ENCODE data around the gene FANCC.

The FANCC gene, protein sequence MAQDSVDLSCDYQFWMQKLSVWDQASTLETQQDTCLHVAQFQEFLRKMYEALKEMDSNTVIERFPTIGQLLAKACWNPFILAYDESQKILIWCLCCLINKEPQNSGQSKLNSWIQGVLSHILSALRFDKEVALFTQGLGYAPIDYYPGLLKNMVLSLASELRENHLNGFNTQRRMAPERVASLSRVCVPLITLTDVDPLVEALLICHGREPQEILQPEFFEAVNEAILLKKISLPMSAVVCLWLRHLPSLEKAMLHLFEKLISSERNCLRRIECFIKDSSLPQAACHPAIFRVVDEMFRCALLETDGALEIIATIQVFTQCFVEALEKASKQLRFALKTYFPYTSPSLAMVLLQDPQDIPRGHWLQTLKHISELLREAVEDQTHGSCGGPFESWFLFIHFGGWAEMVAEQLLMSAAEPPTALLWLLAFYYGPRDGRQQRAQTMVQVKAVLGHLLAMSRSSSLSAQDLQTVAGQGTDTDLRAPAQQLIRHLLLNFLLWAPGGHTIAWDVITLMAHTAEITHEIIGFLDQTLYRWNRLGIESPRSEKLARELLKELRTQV

DNA sequence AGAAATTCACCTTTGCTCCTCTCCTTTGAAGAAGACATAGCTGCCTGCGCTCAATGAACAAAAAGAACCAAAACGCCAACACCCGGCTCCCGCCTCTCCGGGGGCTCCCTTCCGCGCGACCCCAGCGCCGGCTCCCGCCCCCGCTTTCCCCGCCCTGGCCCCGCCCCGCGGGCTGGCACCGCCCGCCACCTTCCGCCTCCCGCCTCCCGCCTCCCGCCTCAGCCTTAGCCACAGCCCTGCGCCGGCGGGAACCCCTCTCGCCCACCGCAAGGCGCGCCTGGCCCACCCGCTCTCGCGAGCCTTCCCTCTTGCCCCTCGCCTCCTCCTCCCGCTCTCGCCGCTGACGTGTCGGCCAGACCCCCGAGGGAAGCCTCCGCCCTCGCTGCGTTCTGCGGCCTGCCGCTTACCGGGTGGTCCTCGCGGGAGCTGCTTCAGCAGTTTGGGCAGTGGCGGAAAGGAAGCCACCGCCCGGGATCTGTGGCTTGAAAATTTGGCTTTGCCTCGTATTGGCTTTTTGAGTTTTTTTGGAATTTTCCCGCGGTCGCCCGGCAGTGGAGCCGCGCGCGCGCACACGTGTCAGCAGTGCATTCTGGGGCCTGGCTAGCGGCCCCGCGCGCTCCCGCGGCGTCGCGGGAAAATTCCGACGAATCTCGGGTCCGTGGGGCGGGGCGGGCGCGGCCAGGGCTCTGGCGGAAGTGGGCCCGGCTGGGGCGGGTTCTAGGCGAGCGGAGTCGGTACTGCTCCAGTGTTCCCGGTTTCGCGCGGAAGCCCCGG is at the start of gene FANCC:
TSS of gene FANCC (minus strand) at position 591 of the 774 bp plus-strand sequence. CDS start 68,418 bp downstream, outside the sequence.
- DNase-seq (peak; percentile 92), ATAC-seq (peak; percentile 87)

DNA sequence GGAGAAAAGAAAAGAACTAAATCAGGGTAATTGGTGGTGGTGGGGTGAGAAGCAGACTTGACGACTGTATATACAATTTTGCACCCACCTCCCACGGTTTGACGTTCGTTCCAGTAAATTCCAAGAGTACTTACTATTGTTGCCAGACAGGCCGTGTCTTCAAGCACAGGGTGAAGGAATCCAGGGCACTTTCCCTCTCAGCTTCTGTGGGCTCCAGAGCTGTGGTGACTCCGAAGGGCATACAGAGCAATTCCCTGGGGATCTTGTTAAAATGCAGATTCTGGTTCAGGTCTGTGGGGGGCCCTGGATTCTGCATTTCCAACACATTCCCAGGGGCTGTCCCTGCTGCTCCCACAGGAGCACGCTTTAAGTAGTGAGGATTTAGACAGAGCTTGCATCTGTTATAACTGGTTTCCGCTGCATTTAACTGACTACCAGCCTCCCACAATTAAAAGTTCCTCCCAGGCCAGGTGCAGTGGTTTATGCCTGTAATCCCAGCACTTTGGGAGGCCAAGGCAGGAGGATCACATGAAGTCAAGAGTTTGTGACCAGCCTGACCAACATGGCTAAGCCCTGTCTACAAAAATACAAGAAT is 49.3 kb upstream of the FANCC start:
- DNase-seq = no peak
- no peak for ATAC-seq

DNA sequence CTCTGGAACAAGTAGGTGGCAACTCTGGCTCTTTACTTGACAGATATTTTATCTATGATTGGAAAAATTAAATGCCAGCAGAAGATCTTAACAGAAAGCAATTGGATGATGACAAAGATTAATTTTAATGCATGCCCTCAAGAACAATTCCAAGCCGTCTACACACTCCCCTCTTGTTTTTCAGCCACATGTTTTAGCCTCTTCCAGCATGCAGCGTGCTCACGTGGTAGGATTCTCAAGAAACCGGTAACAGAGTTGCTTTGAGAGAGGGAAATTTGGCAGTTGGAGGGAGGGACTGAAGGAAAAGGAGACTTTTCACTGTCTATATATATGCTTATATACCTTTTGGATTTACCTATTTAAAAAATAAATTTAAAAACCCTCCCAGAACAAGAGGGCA is 48.3 kb upstream of the FANCC start:
- no peak for ATAC-seq
- DNase-seq = no peak

DNA sequence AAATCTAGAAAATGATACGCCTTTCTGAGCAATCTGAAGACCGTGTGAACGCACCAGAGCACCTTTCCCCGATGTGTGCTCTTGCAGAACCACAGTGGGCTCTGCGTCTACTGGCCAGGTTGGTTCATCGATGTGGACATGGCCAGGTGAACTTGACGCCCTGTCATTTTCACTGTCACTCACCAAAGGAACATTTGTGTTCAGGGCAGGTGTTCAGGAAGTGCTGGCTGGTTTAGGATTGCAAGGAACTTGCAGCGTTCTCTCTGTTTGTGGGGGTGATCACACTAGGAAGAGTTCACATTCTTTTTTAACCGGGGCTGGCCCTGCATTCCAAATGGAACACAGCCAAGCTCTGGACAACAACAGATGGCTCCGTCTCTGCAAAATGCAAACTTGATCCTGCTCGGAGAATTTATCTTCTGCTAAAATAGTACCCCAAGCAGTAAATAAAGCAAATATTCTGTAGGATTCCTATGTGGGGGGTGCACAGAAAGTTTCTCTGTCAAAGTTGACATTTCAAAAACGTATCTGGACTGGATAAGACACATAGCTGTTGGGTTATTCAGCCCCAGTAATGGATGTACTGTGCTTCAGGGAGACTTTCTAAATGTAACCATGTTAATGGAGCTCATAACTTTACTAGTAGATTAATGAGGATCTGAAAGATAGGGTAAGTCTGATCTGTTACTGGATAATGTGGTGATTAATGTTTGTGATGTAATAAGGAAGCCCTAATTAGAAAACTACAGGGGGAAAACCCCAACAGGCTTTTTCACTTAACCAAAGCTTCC is 45.7 kb upstream of the FANCC start:
- ATAC-seq (no peak), DNase-seq (no peak)

DNA sequence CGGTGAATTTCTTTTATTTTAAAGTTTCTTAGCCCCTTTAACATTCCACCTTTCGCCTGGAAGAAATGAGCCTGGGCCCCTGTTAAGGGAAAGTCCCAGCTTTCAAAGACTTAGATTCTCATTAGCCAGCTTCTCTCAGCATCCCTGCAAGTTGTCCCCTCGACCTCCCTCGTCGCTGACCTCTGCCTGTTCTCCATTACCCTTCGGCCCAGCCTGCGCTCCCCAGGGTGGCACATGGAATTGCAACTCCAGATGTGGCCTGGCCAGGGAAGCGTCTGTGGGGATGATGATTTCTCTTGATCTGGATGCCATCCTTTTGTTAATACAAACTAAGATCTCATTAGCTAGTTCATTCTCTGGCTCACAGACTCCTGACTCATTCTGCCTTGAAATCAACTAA is 43.4 kb upstream of the FANCC start:
- no peak for ATAC-seq

DNA sequence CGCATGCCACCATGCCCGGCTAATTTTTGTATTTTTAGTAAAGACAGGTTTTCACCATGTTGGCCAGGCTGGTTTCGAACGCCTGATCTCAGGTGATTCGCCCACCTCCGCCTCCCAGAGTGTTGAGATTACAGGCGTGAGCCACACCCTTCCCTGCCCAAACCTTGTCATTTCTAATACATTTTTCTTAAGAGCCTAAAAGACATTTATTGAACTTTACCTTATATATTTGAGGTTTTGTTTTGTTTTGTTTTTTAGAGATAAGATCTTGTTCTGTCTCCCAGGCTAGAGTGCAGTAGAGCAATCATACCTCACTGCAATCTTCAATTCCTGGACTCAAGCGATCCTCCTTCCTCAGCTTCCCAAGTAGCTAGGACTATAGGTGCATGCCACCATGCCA is 39.8 kb upstream of the FANCC start:
- ATAC-seq = no peak
- no peak for DNase-seq

More for the DNA sequence above, 43.4 kb upstream of the FANCC start:
- no peak for DNase-seq

DNA sequence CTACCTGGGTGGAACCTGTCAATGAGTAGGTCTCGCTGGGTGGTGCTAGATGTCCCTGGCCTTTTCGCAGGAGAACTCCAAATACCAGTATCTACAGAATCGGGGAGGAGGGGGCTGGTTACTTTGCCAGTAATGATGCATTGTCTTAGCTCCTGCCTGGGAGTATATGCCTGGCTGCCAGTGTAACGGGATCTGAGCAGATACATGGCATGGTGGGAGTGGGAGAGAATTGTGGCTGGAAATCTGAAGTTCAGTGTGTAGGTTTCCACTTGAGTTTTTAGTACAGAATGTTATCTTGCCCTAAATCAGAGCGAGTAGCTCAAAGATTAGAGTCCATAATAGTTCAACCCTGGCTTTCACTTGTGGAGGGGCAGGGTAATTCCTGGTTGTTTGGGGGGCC is 38.0 kb upstream of the FANCC start:
- DNase-seq = no peak
- no peak for ATAC-seq

DNA sequence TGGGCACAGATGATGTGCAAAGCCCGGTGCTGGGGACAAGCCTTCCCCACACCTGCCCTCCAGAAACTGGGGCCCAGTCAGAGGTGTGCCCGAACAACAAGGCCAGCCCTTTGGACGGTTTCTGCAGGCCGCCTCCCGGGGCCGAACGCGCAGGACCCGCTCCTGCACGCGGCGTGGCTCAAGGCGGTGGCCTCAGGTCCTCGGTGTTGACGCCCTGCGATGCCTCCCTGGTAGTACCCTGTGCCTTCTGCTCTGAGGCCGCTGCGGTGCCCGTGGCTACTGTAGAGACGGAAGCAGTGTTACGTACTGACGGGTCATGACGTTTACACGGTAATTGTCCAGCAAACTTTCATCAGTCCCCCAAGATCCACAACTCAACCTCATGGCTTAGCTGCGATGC is 33.5 kb upstream of the FANCC start:
- ATAC-seq = no peak
- no peak for DNase-seq

DNA sequence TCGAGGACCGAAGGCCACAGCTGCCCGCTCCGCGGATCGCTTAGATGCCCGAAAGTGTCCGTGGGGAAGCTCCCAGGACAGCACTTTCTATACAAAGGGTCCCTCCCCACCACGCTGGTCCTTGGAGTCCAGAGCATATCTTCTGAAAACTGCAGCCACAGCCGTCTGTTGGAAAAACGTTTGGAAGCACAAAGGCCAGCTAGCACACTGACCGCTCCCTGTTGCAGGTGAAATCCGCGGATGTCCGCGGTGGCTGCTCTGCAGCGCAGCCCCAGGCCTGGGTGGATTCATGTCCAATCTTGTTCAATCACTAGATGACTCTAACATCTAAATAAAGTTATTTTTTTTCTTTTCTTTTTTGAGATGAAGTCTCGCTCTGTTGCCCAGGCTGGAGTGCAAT is 32.8 kb upstream of the FANCC start:
- DNase-seq (no peak), ATAC-seq (no peak)

DNA sequence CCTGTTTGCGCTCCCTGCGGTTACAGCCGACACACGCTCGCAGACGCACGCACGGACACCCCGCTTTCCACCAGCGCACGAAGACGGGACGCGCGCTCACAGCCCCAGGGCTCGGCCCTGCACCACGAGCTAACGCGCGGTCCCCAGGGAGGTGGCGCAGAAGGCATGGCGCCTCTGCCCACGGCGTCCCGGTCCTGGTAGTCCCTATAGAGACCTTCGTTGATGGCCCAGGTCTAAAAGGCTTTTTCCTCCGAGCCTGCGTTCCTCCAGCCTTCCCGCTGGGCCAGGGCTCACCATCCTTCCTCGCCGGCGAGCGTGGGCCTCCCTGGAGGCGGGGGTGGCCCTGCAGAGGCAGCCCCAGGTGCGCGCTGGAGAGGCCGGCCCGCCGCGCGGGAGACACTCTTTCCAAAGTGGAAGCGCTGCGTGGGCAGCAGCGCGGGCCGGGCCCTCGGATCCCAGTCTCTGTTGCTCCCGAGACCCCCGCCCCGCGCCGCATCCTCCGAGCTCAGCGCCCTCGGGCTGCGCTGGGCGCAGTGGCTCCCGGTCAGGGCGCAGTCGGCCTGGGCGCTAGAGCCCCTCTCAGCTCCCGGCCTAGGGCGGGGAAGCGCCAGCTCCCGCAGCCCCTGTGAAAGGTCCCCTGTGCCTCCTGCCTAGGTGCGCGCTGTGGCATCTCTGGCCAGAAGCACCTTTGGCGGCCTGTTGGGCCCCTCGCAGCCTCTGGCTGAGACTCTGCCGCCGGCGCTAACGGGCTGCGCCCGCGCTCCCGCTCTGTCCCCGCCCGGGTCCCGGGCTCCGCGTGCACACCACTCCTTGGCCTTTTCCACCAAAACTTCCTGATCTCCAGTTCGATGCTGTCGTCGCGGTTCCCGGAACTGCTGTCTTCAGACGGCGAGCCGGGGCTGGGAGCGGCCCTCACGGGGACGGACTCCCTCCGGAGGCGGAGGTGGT is 31.9 kb upstream of the FANCC start:
- peak; percentile 14 for ATAC-seq

DNA sequence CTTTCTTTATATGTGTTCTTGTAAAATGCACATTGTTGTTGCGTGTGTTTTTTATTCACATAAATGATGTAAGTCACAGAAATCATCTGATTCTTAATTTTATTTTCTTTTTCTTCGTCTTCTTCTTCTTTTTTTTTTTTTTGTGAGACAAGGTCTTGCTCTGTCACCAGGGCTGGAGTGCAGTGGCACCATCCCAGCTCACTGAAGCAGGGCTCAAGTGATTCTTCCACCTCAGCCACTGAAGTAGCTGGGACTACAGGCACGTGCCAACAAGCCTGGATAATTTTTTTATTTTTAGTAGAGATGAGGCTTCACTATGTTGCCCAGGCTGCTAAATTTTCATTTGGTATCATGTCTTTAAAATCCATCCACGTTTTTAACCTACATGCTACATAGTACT is 28.5 kb upstream of the FANCC start:
- no peak for ATAC-seq
- no peak for DNase-seq

More for the DNA sequence above, 31.9 kb upstream of the FANCC start:
- peak; percentile 16 for DNase-seq

DNA sequence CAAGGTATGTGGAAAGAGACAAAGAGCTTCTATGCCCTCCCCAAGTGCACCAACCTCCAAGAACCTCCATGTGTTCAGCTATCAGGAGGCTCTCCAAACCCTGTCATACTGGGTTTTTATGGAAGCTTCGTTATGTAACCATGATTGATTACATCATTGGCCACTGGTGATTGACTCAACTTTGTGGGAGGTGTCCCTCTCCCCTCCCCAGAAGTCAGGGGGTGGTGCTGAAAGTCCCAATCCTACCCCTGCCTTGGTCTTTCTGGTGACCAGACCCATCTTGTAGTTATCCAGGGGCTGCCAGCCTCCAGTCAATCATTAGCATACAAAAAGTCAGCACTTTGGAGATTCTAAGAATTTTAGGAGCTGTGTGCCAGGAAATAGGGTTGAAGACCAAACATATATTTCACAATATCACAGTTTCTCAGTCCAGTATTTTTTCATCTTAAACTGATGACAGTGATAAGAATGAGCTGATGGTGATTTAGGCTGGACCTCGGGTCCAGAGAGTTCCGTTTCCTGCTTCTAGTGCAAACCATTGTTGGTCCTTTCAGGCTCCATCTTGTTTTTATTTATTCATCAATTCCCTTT is 27.3 kb upstream of the FANCC start:
- no peak for ATAC-seq
- DNase-seq = no peak

DNA sequence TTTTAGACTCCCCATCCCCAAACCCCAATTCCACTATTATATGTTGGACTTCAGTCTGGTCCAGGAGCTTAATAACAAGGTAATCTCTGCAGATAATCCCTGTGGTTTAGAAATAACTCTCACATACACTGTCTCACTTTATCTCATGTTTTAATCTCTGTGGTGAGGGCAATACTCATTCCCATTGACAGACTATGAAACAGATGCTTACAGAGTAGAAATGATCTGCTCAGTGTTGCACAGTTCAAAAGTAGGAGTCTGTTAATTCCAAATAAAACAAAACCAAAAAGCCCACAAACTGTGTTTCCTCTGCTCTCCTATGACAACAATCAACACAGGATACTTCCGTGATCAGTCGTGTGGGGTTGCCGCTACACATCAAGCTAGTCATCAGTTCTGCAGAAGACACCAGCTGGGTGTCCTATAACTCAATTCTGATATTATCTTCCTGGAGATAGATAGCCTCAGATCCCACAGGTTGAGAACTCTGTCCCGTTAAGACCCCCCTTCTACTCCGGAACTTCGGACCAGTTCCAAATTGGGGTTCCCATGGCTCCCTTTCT is 26.3 kb upstream of the FANCC start:
- DNase-seq (no peak), ATAC-seq (peak; percentile 66)

DNA sequence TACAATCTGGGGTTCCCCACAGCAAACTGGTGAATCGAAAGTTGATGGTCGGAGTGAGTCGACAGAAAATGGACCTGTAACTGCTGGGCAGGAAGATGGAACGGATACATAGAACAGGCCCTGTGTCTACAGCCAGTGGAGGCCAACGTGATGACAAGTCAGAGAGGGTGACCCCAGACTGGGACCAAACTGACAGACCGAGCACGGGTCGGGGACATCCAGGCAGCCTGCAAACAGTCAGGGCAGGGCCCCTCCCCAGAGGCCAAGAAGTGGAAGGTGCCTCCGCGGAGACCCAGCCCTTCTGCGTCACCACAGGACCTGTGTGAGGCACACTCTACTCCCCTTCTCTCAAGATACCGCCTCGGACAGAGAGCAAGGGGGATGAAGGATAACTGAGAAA is 25.1 kb upstream of the FANCC start:
- ATAC-seq (no peak), DNase-seq (no peak)

DNA sequence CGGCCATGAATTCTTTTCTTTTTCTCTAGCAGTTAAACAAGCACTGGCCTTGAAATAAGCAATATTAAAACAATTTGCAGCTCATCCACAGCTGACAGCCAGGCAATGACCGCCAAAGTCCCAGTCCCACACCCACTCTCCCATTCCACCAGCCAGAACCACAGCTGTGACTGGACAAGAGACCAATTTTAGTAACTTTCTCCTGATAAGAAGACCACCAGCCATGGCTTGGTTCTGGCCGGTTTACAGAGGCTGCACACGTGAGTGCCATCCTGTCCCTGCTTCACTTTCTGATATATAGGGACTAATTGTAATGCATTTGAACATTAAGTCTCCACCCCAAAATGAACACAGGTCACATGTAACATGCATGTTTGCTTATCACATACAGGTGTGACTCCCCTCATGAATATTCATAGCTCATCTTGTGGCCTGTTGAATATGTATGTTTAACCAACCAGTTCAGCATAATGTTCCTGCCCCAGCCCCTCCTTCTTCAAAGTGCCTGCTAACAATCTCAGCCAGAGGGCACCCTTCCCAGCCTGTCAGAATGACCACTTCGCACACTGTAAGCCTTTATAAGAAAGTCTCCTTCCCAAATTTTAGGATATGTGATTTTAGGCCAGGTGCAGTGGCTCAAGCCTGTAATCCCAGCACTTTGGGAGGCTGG is 23.9 kb upstream of the FANCC start:
- no peak for ATAC-seq

DNA sequence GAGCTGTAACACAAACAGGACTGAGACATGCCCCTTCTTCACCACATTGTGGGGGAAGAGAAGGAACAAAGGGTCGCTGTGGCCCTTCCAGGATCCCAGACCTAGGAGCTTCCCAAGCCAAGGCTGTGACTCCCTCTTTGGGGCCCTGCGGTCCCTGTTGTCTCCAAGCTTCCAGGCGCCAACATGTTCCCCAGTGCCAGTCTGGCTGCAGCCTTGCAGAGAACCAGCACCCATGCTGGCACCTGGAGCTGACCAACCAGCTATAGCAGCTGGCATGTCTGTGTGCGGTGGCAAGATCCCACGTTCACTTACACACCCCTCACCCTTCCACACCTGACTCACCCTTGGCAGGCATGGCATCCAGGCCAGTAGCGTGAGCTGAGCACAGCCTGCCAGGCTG is 20.7 kb upstream of the FANCC start:
- no peak for DNase-seq
- ATAC-seq = no peak

More for the DNA sequence above, 23.9 kb upstream of the FANCC start:
- DNase-seq = no peak

DNA sequence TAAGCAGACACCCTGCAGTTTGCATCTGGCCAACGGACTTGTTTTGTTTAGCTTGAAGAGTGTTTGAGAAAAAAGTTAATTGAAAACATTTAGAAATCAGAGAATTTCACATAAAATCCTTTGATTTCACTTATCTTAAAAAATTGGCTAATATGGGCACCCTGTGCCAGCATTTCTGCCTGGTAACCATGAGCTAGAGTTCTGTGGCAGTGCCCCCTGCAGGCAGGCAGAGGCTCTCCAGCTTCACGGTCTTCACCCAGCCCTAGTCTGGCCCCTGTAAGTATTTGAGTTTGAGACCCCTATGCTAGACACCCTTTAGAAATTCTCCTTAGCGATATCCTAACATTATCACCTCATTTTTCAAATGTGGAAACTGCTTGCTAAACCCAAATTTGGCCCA is 18.8 kb upstream of the FANCC start:
- DNase-seq = peak; percentile 49
- no peak for ATAC-seq

DNA sequence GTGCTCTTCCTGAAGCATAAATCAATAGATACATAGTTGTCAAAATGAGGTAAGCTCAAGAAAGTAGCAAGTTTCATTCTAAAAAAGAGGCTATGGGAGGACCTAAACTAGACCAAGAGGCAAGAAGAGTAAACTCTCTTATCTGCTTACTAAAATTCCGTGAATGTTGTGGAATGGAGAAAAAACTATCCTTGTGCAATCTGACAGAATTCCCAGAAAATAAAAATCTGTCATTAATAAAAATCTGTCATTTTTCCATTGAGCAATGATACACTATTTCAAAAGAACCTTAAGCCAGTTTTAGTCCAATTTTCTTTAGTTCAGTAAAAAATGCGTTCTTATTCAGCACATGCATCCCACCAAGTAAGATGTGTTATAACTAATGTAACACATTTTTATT is 15.9 kb upstream of the FANCC start:
- ATAC-seq (no peak), DNase-seq (no peak)

DNA sequence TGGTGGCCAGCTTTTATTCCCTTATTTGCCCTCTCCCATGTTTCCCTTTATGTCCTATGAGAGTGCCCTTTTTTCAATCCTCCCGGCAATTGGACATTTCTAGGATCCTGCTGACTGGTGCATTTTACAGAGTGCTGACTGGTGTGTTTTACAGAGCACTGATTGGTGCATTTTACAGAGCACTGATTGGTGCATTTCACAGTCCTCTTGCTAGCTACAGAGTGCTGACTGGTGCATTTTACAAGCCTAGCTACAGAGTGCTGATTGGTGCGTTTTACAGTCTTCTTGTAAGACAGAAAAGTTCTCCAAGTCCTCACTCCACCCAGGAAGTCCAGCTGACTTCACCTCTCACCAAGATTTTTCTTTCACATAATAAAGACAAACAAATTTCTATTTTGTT is 15.4 kb upstream of the FANCC start:
- no peak for DNase-seq
- no peak for ATAC-seq
